HG03097 (cell line): Measurements from ENCODE around the gene TPTE2.
"Not testable (repeated sequence)": the region's sequence is repeated elsewhere in the genome, so short reads cannot be mapped to it uniquely, and the experiment has no call there.

ENCODE experiments used
- ATAC-seq: cut with Tn5 transposase; IDR thresholded peaks from one replicate; pipeline ENCODE4 v1.9.1; 2021; ENCODE audit not compliant: unreplicated experiment, low FRiP score

TPTE2 gene

GRCh38 chr13:19572280-19572679 lies 10.9 kb upstream of the TPTE2 start:
- no peak for ATAC-seq

- peak; percentile 82 for ATAC-seq
Measured at GRCh38 chr13:19567820-19568534, 6.6 kb upstream of the TPTE2 start.

DNA sequence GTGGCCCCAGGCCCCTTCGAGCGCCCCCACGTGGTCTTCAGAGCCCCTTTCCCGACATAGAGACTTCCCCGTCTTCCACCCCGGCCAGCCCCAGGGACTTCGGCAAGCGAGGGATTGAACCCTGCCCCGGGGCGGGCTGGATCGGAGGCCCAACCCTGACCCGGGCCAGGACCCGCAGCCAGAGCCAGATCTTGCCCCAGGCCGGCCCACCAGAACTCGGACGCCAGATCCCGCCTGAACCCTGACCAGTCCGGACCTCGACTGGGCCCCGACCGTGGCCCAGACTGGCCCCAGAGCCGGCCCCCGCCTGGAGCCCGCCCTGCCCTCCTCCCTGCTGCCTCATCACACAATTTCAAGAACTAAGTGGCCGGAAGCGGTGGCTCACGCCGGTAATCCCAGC lies 253 bp upstream of the TPTE2 start:
- ATAC-seq: no peak

- not testable (repeated sequence) for ATAC-seq
Measured at GRCh38 chr13:19560672-19561071, 660 bp downstream of the TPTE2 start.

DNA sequence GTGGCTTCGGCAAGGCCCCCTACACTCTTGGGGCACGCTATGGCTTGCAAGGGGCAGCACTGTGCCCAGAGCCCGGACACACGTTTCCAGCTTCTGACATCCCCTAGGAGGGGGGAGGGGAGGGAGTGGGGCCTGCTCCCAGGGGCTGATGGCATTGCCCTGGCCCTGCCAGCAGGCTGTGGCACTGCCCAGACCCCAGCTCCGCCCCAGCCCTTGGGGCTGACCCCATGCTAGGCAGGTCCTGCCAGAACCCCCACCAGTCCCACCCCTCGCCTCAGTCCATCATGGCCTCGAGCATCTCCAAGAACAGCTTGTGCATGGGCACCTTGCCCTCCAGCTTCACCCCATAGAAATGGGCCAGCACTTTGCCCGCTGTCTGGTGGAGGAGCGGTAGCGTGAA lies 1.6 kb downstream of the TPTE2 start:
- ATAC-seq: not testable (repeated sequence)

DNA sequence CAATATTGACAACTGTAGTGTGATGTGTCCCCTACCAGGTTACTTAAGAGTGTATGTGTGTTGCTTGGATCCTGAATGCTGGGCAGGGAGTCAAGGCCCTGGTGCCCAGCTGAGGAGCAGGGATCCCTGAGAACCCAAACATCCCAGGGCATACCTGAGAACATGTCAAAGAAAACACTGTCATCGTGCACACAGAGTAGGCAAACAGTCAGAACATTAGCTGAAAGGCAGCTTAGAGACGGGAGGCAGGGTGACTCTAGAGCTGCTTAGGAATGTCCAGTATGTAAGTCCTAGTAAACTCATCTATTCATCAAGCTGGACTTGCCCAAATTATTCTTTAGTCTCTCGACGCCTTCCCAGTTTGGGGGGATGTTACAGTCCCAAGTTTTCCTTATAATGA lies 4.0 kb downstream of the TPTE2 start:
- ATAC-seq: not testable (repeated sequence)

GRCh38 chr13:19549245-19549644 lies 12.1 kb downstream of the TPTE2 start:
- not testable (repeated sequence) for ATAC-seq

DNA sequence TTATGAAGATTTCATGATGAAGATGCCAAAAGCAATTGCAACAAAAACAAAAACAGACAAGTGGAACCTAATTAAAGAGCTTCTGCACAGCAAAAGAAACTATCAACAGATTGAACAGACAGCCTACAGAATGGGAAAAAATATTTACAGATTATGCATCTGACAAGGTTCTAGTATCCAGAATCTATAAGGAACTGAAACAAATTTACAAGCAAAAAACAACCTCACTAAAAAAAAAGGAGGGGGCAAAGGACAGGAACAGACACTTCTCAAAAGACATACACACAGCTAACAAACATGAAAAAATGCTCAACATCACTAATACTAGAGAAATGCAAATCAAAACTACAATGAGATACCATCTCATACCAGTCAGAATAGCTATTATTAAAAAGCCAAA lies 35.7 kb downstream of the TPTE2 start:
- ATAC-seq: not testable (repeated sequence)

DNA sequence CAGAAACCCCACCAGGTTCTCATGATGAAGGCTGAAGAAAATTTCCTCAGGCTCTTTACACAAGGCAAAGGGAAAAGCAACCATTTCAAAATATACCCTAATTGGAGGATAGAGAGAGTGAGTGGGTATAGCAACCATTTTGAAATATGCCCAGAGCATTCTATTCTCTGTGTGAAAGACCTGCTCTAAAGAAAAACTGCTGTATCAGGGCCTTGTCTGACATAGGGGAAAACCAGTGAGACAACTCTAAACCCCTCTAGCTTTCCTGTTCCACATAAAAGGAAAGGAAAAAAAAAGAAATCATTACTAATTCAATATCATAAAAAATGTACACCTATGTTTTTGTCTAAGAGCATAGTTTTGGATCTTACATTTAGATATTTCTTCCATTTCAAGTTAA lies 42.3 kb downstream of the TPTE2 start:
- ATAC-seq: no peak

DNA sequence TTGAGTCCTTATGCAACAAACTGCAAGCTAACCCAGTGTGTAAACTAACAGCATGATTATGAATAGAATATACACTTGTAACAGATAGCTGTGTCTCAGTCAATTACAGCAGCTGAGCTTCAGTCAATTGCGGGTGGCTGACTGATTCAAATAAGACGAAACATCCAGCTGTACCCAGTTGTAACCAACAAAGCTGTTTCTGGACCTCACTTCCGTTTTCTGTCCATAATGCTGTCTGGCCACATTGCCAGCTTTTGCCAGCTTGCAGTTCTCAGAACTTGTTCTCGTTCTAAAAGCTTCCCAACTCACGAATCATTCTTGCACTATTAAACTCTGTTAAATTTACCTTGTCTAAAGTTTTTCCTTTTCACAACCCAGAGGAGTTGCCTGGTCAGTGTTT lies 53.7 kb downstream of the TPTE2 start:
- not testable (repeated sequence) for ATAC-seq

DNA sequence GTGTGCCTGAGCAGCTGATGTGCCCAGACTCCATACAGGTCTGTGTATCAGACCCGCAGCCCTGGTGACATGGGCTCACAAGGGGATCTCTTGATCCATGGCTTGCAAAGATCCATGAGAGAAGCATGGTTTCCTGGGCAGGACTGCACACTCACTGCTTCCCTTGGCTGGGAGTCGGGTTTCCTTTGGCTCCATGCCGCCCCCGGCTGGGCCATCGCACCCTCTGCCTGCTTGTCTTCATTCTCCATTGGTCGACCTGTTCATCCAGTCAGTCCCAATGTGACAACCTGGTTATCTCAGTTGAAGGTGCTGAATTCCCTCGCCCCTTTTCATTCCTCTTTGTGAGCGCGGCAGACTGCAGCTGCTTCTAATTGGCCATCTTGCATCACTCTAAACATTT lies 101.2 kb downstream of the TPTE2 start:
- not testable (repeated sequence) for ATAC-seq

- not testable (repeated sequence) for ATAC-seq
Measured at GRCh38 chr13:19439056-19439686, 122.2 kb downstream of the TPTE2 start.

DNA sequence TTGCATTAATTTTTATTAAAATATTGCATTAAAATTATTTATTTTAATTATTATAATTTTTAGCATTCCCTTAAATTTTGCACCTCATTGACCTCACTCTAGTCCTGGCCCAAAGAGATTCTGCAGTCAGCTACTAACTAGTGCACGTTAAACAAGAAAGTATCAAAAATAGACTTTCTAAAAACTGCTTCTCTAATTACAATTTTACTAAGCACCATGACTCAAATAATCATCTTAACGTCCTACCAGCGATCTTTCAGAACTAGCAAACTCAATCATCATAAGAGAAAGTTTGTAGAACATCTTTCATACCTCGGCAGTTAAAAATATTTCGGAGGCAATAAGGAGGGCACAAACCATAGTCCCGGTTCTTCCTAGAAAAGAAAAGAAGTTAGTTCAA lies 123.6 kb downstream of the TPTE2 start:
- not testable (repeated sequence) for ATAC-seq

DNA sequence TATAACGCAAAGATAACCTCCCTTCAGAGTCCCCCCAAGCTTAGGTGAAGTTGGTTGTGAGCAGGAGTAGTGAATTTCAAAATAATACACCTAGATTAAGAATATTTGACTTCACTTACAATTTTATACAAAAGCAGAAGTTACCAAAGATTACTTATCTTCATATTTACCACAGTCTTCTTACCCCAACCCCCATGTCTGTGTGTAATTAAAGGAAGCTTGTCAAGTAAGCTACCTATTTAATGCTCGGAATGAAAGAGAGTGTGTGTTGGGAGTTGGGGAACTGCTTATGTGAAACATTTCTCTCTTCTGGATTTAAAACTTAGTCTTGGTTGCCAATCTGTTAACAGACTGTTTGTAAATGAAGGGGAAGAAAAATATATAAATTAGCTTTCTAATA lies 139.1 kb downstream of the TPTE2 start:
- ATAC-seq: not testable (repeated sequence)

GRCh38 chr13:19412494-19412893 lies 148.8 kb downstream of the TPTE2 start:
- ATAC-seq: not testable (repeated sequence)

DNA sequence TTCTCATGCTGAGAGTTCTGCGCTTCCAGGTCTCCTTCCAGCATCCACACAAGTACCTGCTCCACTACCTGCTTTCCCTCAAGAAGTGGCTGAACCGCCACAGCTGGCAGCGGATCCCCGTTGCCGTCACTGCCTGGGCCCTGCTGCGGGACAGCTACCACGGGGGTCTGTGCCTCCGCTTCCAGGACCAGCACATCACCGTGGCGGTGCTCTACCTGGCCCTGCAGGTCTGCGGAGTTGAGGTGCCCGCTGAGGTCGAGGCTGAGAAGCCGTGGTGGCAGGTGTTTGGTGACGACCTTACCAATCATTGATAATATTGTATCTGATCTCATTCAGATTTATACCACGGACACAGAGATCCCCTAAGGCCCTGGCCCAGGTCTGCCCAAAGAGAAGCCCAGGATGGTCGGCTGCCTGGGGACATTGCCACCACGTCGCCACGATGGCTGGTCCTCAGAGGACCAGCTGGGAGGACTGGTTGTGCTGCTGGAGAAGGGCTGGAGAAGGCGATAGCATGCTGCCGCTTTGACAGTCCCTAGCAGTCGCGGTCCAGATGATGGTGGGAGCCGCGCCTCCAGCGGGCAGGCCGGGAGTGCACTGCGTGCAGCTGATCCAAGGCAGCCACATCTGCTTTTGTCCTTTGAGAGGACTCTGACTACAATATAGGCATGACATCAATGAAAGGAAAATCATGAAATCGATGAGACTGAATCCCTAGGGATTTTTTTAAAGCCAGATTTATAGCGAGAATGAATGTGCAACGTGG lies 178.4 kb downstream of the TPTE2 start:
- ATAC-seq: not testable (repeated sequence)

GRCh38 chr13:19382111-19382510 lies 179.2 kb downstream of the TPTE2 start:
- no peak for ATAC-seq
